HG02884 (cell line): ENCODE data around the gene HNRNPR.
"Not testable (repeated sequence)": the region's sequence is repeated elsewhere in the genome, so short reads cannot be mapped to it uniquely, and the experiment has no call there.

ENCODE experiments used
- ATAC-seq: cut with Tn5 transposase; IDR thresholded peaks from one replicate; pipeline ENCODE4 v1.9.1; 2021; ENCODE audit warnings: mild to moderate bottlenecking, moderate library complexity; ENCODE audit not compliant: unreplicated experiment

Gene HNRNPR

DNA sequence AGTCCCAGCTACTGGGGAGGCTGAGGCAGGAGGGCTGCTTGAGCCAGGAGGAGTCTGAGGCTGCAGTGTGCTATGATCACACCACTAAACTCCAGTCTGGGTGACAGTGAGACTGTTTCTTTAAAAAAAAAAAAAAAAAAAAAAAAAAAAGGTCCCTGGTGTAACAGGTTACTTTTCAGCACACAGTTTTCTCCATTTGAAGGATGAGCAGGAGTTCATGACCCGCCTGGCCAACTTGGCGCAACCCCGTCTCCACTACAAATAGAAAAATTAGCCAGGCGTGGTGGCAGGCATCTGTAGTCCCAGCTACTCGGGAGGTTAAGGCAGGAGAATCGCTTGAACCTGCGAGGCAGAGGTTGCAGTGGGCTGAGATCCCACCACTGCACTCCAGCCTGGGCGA lies 12.4 kb downstream of the HNRNPR start:
- ATAC-seq, result no peak

DNA sequence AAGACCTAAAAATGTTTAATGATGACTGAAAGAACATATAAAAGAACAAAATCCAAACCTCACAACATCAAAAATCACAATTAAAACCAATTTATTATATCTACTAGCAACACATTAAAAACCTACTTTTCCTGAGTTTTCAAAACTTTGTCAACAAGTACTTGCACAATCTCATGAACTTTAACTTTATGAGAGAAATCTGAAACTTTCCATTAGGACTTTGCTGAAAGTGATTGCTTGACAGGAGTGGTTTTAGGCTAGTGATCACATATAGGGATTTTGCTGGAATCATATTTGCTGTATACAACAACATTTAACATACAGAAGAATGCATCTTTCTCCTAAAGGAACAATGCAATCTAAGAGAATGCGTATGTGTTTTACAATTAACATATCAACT lies 13.2 kb downstream of the HNRNPR start:
- no peak for ATAC-seq

DNA sequence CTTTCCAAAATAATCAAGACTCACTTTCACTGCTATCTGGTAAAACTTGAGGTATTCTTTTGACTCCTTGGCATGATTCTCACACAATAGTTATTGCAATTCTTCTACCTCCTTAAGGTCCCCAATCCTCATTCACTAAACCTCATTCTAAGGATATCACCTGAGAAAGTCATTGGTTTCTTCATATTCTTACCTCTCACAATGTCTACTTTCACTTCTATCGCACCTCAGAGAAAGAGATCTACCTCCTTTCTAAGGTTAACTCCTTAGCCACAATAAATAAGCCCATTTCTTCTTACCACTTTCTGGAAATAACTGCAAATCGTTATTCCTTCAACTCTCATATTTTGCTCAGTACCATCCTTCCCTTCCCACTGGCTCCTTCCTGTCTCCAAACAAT lies 18.7 kb downstream of the HNRNPR start:
- ATAC-seq, result no peak

DNA sequence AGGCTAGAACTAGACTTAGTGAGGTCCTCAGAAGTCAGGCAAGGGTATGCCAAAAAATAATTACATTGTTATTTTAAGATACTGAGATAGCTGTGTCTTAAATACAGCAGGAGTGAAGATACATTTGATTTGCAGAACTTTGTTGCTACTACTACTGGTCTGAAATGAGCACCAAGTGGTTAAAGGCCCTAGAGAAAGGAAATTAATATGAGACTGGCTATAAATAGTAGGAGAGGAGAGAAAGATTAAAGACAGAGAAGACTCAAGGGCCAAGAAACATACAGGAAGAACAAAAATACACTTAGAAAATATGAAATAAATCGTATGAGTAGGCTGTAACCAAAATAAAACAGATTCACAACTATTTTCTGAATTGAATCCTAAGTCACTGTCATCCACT lies 21.3 kb downstream of the HNRNPR start:
- ATAC-seq, result no peak

DNA sequence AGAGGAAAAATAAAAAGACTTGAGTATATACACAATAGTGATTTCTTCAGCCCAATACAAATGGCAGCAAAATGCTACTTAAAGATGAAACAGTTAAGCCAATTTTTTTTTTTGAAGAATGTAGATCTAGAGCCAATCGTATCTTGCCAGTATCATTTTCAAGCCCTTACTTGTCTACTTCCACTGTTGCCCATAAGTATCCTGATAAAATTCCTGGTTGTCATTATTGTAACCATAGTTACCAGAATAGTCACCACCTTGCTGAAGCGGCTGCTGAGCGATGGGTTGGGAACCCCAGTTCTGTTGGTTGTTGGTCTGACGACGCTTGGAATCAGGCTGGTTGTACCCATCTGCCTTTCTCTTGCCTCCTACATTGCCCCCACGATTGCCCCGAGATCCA lies 33.8 kb downstream of the HNRNPR start:
- not testable (repeated sequence) for ATAC-seq

DNA sequence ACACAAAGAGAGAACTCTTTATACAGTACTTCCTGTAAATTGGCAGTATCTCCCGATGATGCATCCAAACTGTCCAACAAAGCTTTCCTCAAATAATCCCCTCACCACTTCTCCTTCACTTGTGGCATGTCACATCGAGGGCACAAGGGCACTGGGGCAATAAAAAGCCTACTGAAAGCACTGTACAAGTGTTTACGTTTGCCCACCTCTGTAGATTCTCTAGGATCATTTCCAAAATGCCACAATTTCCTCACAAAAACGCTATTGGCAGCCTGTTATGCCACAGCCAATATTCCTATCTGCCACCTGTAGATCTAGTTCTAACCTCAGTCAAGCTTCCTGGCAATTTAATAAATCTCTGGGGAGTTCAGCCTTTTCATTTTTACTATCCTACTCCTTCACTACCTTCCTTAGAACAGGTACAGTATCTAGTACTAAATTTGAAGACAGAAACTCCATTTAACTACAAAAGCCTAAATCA lies 39.9 kb downstream of the HNRNPR start:
- no peak for ATAC-seq

DNA sequence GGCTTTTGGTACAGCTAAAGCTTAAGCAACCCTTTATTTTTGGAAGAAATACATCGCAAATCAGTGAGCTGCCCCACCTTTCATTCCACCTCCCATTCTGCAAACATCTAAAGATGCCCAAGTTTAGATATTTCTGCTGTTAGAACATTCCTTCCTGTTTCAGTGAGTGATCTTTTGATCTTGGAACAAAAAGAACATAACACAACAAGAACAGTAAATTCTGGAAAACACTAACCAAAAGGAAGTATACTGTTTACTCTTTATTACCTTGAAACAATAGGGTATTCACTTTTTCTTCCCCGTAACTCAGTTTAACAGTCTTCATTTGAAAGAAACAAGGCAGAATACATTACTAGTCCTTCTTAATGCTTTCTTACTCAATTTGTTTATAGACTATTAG lies 40.6 kb downstream of the HNRNPR start:
- ATAC-seq, result no peak

DNA sequence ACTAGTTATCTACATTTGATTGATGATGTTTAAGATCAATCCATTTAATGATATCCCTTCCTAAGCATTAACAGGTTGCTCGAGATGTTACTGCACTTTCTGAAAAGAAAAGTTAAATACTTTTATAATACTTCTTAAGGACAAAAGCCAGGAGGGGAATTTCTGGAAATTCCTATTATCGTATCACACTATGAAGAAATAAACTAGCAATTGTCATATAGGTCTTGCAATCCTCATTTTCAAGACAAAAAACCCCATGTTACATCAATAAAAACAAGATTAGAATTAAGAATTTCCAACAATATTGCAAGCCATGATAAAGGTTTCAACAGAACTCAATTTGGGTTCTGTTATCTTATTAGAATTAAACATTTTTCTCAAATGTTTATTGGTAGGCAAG lies 47.2 kb downstream of the HNRNPR start:
- no peak for ATAC-seq

DNA sequence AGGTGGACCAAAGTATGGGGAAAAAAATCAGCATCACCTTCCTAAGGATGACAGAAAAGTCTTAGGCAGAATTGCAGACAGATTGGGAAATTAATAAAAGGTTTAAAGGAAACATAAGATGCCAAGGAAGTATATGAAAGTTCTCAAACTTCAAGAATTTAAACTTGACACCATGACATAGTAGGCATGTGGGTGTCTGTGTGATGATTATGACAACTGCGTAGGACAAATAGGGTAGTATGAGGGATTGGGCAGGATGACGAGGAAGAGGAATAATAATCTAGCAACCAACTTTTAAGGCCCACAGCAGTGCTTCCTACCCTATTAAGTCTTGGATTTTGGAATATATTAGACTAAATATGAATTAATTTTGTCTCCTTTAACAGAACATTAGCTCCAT lies 52.4 kb downstream of the HNRNPR start:
- ATAC-seq, result no peak

DNA sequence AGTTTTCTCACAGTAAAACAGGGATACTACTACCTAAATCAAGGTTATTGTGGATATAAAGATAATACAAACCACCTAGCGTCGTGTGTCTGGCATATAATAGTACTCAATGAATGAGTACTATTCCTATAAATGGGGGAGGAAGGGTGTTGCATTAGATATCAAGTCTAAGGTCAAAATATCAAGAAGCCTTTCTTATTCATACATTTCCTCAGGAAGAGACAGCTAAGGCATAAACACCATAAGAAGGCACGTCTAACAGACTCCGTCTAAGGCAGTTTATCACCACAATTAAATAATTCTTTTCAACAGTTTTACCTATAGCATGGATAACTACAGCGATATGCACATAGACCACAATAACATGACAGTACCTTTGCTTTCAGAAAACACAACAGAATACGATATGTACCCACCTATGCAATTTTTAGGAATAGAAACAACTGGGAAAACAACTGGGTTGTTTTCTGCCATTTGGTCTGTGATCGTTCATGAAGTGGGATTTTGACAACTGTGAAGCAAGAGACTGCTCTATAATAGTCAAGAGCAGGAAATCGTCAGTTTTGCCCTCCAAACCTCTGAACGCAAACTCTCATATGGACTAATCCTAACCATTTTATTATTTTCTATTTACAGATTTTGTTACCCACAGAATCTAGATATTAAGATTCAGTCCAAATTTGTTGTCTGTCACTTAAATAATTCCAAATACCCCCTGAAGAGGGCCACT lies 53.1 kb downstream of the HNRNPR start:
- no peak for ATAC-seq

DNA sequence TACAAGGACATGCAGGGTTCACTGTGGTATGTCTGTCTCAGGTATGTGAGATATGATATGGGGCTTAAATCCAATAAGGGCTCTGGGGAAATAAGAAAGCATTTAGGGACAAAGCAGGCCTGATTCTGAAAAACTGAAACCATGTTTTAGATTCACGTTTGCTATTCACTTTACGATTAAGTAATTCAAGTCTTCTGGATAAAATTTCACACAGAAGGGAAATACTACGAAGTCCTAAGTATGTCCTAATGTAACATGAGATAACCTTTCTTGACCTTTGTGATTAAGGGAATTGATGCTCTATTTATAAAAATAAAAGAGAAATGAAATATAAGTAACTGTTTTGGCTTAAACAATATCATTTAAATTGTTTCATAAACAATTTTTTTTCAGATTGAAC lies 55.4 kb downstream of the HNRNPR start:
- no peak for ATAC-seq

DNA sequence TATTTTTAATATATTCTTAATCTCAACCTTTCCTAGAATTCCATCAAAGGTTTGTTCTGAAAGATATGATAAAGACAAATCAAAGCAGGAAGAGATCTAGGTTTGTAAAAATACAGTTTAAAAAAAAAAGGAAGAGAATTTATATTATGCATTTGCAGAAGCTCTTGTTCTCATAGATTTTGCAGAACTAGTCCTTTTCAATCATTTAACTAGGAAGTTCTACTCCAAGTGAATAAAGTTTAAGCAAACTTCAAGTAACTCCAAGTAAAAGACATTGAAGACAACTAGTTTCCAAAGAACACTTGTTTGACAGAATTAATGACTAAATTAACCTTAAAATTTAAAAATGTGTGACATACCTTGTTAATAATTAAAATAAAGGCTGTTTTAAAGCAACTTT lies 55.9 kb downstream of the HNRNPR start:
- ATAC-seq, result no peak

DNA sequence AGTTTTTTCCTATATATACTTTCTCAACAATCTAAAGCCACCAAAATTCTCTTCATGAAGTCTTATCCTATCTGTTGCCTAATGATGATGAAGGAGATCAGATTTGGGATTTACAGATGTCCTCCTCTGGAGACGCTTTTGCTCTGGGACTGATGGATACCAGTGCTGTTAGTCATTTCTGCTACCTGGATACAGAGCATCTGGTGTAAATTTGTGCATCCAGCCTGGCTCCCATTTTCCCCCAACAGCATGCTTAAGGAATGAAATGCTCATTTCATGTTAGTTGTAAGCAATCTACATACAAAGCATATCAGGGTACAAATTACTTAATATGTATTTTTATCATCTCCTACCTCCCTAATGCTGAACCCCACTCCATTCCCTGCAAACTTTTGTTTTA lies 57.7 kb downstream of the HNRNPR start:
- no peak for ATAC-seq

DNA sequence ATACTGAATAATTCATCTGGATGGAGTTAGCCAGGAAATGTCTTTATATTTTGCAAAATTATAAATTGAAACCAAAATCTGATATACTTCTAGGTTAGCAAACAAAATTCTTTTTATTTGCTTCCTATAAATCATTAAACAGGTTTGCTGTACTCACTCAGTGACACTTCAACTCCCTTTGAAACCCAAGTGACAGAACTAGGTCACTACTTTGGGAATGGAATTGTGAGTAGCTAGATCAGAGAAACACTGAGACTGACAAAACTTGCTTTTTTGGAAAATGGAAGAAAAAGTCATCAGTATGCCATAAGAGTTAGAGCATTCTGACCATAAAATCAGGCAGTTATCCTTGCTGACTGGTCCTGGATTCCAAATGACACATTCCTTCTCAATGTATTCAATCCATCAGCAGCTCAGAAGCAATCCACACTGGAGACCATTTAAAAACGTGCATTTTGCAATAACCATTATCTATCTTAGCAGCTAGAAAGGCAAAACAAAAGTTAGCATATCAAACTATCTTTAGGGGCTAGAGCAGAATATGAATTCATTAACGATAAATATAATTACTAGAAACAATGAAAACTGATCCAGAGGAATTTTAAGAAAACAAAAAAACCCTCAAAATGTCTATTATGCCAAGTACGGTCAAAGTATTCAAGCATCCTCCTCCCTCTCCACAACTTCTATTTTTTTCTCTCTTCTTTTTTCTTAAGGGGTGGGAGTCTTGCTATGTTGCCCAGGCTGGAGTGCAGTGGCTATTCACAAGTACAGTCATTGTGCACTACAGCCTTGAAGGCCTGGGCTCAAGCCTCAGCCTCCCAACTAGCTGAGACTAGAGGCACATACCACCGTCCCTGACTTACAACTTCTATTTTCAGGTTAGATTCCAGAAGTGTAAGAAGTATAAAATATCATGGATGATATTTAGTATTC lies 60.1 kb downstream of the HNRNPR start:
- no peak for ATAC-seq

DNA sequence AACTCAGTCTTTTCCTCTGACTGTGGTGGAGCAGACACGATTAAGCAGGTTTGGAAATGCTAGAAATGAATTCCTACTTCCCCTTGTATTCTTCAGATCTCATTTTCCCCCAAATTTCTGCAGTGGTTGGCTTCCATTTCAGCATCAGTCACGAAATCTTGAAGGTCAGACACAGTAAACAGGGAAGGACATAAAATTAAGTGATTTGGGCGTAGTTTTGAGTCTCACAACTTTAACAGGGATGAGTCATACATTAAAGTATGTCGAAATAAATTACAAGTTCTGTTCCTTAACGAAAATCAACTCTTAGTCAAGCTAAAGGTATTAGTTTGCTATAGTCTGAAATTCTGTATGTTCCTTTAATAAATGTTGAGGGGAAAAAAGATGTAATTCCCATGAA lies 61.1 kb downstream of the HNRNPR start:
- no peak for ATAC-seq

DNA sequence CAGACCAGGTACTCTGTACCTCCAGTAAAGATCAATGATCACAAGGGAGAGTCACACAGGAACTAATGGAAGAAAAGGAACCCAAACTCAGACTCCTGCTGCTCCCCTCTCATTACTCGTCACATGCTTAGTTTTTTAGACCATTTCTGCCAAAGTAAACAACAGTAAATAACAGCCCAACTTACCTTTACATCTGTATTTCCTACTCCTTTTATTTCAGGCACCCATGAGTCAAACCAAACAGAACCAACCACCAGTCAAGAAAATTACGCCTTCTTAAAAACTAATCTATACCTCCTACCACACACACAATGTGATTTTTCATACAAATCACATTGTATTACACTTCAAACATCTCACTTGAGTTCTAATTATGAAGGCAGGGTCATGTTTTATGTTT lies 65.4 kb downstream of the HNRNPR start:
- ATAC-seq, result no peak

DNA sequence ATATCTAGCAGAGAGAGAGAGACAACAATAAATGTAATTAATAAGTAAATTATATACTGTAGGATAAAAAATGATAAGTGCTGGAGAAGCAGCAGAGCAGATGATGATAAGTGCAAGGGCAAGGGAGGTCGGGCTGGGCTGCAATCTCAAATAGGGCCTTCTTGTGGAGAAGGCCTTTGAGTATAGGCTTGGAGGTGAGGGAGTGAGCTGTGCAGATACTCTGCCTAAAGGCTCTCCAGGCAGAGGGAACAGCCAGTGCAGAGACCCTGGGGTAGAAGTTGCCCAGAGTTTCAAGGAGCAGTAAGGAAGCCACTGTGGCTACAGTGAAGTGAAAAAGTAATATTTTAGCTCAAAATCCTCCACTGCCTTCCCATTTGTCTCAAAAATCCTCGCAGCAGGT lies 67.6 kb downstream of the HNRNPR start:
- no peak for ATAC-seq

DNA sequence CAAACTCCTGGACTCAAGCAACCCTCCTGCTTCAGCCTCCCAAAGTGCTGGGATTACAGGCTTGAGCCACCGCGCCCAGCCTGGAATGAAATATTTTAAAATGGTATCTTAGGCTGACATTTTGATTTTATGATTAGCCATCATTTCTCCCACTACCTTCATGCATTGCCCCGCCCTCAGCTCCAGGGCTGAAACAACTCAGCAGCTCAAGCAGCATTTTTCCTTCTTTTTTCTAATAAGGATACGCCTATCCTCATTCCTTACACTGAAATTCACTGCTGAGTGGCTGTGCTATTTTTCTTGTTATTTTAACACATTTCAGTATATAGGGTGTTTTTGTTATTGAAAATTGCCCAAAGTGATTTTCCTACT lies 70.0 kb downstream of the HNRNPR start:
- ATAC-seq, result no peak

DNA sequence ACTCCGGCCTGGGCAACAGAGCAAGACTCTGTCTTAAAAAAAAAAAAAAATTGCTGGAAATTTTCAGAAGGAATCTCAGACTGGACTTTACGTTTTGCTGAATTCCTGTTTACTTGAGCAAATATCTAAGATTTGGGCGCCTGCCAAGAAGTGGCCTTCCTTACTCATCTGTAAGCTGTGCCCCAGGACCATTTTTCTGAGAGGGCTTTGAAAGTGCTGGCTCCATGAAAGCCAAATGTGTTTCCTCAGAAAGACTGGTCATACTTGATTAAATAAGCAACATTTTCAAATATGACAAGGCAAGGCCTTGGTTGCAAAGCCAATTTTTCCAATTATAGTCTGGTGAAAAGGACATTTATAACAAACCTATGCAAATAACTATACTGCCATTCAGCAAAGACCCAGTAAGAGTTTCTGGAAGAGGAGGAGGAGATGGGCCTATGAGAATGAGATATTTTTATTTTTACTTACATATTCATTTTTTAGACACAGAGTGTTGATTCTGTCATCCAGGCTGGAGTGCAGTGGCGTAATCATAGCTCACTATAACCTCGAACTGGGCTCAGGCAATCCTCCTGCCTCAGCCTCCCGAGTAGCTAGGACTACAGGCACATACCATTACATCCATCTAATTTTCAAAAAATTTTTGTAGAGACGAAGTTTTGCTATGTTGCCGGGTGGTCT lies 70.5 kb downstream of the HNRNPR start:
- ATAC-seq, result no peak

DNA sequence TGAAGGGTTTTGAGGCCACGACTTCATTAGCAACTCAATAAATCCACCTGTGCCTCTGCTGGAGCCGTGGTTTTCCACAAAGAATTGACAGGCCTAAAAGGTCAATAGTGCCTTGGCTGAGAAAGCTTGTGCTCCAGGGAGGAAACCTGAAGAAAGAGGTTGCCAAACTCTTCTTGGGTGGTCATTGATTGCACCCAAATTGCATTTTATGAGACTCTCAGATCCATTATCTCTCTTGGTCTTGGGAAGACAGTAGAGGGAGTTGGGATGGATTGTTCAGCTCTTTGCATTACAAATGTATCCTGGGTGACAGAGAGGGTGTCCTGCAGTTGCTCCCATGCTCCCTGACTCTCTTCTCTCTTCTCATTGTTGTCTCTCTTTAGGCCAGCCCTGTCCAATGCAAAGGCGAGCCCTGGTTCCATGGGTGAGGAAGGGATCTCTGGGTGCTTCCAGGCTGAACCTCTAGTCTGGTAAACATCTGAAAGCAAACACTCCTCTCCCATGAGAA lies 80.7 kb downstream of the HNRNPR start:
- no peak for ATAC-seq

DNA sequence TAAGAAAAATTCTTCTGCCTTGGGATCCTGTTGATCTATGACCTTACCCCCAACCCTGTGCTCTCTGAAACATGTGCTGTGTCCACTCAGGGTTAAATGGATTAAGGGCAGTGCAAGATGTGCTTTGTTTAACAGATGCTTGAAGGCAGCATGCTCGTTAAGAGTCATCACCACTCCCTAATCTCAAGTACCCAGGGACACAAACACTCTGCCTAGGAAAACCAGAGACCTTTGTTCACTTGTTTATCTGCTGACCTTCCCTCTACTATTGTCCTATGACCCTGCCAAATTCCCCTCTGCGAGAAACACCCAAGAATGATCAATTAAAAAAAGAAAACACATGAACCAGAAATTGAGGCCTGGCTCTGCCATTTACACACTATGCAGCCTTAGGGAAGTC lies 86.0 kb downstream of the HNRNPR start:
- not testable (repeated sequence) for ATAC-seq
